Naive thymus-derived CD8-positive, alpha-beta T cell (primary cell): ENCODE results near the gene CD40. TPM values are rescaled to one million over a fixed set of nuclear protein-coding genes. Genes with fewer than 3 reads are reported as not detected.

Experiments used
- ATAC-seq, 2 donors: fragments of 150-1000 bp; cut with Tn5 transposase in 1 of 2; sonication (Bioruptor Pico), chemical (Tn5 transposase) in 1 of 2; 1 replicate in 1 of 2; 2 replicates in 1 of 2; pipeline ENCODE4 v1.10.0; 2021; ENCODE audit warnings: mild to moderate bottlenecking in 2 of 2, moderate library complexity in 2 of 2
- POLR2A ChIA-PET: fragments of 350-600 bp; sonication (Branson Sonifier 250); formaldehyde crosslinking; loops from one replicate; lab custom pipeline; 2021; ENCODE audit warnings: antibody characterized with exemption; lab: Charles Lee
- DNase-seq, 10 donors: peaks; one replicate each; pipeline versions ENCODE4 v3.0.0 to v3.0.0-alpha.2; 2020 to 2022
- H3K27ac Mint-ChIP-seq, 10 donors: one replicate each; pipeline ENCODE4 v1.8.0; 2020 to 2022; ENCODE audit warnings: mild to moderate bottlenecking in 10 of 10, mixed read lengths in 10 of 10, moderate library complexity in 4 of 10, inconsistent platforms in 1 of 10
- H3K27me3 Mint-ChIP-seq, 5 donors: one replicate each; pipeline ENCODE4 v1.8.0; 2021 to 2022; ENCODE audit warnings: mixed read lengths in 5 of 5
- H3K36me3 Mint-ChIP-seq, 3 donors: one replicate each; pipeline ENCODE4 v1.8.0; 2020 to 2022; ENCODE audit warnings: mixed read lengths in 3 of 3, mild to moderate bottlenecking in 2 of 3, inconsistent platforms in 1 of 3
- H3K4me1 Mint-ChIP-seq, 4 donors: one replicate each; pipeline ENCODE4 v1.8.0; 2021 to 2022; ENCODE audit warnings: mixed read lengths in 4 of 4
- H3K4me3 Mint-ChIP-seq, 10 donors: one replicate each; pipeline ENCODE4 v1.8.0; 2020 to 2022; ENCODE audit warnings: mild to moderate bottlenecking in 10 of 10, mixed read lengths in 10 of 10, moderate library complexity in 6 of 10, inconsistent platforms in 1 of 10
- H3K9me3 Mint-ChIP-seq, 9 donors: one replicate each; pipeline ENCODE4 v1.8.0; 2020 to 2022; ENCODE audit warnings: mixed read lengths in 9 of 9, mild to moderate bottlenecking in 3 of 9, inconsistent platforms in 1 of 9, moderate library complexity in 1 of 9
- polyA plus RNA-seq, 3 donors: library from polyadenylated mRNA; unstranded; fragments of 300-500 nt; fragmentation: Illumina TruSeq; gene quantifications; one replicate each; pipeline ENCODE4 v1.2.3, GENCODE V29; 2021
- total RNA-seq, 8 experiments: library from RNA in 2 of 8; stranded (reverse) in 2 of 8; gene quantifications; one replicate each; pipeline ENCODE4 v1.2.3 and lab custom pipeline; 2021 to 2026

The CD40 gene
- total and polyA plus RNA-seq, 5 experiments from 2014 or later, result 2.0 to 11.8 (median 4.3) TPM

- Mint-ChIP-seq H3K27me3 (peaks cover 22 to 70% (median 43%) of the 10 kb centered on the region in 5 donors), H3K36me3 (peaks cover 0 to 13% (median 7%) of the 10 kb centered on the region in 3 donors), H3K4me1 (peaks cover 0 to 6% (median 2%) of the 10 kb centered on the region in 4 donors), H3K27ac (no peak overlapping the region), H3K4me3 (no peak overlapping the region), H3K9me3 (peaks cover 0 to 6% (median 3%) of the 10 kb centered on the region in 9 donors)
- DNase-seq (no peak), ATAC-seq (no peak)
- POLR2A ChIA-PET, result no interaction called here
Observed at GRCh38 chr20:46100988-46101387, 17.1 kb upstream of the CD40 start.

- peaks cover 0 to 6% (median 3%) of the 10 kb centered on the region in 9 donors for H3K9me3 Mint-ChIP-seq
- DNase-seq (no peak), ATAC-seq (no peak)
- H3K4me3 Mint-ChIP-seq, result no peak overlapping the region
- H3K4me1 Mint-ChIP-seq, result peaks cover 0 to 6% (median 2%) of the 10 kb centered on the region in 4 donors
- POLR2A ChIA-PET, result no interaction called here
- H3K36me3 Mint-ChIP-seq, result peaks cover 0 to 13% (median 7%) of the 10 kb centered on the region in 3 donors
- peaks cover 26 to 78% (median 48%) of the 10 kb centered on the region in 5 donors for H3K27me3 Mint-ChIP-seq
- no peak overlapping the region for H3K27ac Mint-ChIP-seq
Observed at GRCh38 chr20:46101957-46102356, 16.2 kb upstream of the CD40 start.

DNA sequence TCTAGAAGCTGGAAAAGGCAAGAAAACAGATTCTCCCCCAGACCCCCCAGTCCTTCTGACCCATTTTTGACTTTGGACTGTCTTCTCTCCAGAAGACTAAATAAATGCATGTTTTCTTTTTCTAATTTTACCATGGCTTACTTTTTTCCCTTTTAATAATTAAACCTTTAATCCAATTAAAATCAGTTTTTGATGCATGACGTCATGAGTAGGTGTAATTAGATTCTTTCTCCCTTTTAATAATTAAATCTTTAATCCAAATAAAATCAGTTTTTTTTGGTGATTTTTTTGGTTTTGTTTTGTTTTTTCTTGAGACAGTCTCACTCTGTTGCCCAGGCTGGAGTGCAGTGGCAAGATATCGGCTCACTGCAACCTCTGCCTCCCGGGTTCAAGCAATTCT, 15.2 kb upstream of the CD40 start:
- no peak for ATAC-seq
- no peak overlapping the region for H3K27ac Mint-ChIP-seq
- H3K27me3 Mint-ChIP-seq, result peaks cover 30 to 88% (median 55%) of the 10 kb centered on the region in 5 donors
- H3K4me1 Mint-ChIP-seq, result peaks cover 0 to 6% (median 2%) of the 10 kb centered on the region in 4 donors
- no peak overlapping the region for H3K4me3 Mint-ChIP-seq
- H3K36me3 Mint-ChIP-seq, result peaks cover 0 to 13% (median 7%) of the 10 kb centered on the region in 3 donors
- DNase-seq, result no peak
- peaks cover 0 to 6% (median 3%) of the 10 kb centered on the region in 9 donors for H3K9me3 Mint-ChIP-seq
- POLR2A ChIA-PET, result no interaction called here

DNA sequence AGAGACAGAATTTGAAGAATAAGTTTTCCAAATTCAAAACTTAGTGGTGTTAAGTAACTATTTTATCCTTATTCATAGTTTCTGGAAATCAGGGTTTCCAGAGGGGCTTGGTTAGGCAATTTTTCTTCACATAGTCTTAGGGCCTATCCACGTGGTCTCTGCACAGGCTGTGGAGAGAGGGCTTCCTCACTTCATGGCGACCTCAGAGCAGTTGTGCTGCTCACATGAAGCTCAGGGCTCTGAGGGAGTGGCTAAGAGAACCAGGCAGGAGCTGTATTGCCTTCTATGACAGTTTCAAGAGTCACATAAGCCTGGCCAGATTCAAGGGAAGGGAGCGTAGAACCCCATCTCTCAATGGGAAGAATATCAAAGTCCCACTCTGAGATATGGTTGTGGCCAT, 13.9 kb upstream of the CD40 start:
- POLR2A ChIA-PET, result no interaction called here
- peaks cover 0 to 6% (median 3%) of the 10 kb centered on the region in 9 donors for H3K9me3 Mint-ChIP-seq
- peaks cover 33 to 91% (median 53%) of the 10 kb centered on the region in 5 donors for H3K27me3 Mint-ChIP-seq

GRCh38 chr20:46107061-46107460, 11.1 kb upstream of the CD40 start:
- peaks cover 0 to 8% (median 7%) of the 10 kb centered on the region in 3 donors for H3K36me3 Mint-ChIP-seq
- H3K9me3 Mint-ChIP-seq, result peaks cover 0 to 6% (median 3%) of the 10 kb centered on the region in 9 donors
- peaks cover 0 to 22% (median 0%) of the 10 kb centered on the region in 4 donors for H3K4me1 Mint-ChIP-seq
- POLR2A ChIA-PET, result no interaction called here
- DNase-seq, result no peak
- no peak for ATAC-seq
- peaks cover 29 to 86% (median 51%) of the 10 kb centered on the region in 5 donors for H3K27me3 Mint-ChIP-seq
- no peak overlapping the region for H3K4me3 Mint-ChIP-seq
- H3K27ac Mint-ChIP-seq, result no peak overlapping the region

More for the DNA sequence above, 13.9 kb upstream of the CD40 start:
- Mint-ChIP-seq H3K4me1 (peaks cover 0 to 14% (median 2%) of the 10 kb centered on the region in 4 donors), H3K36me3 (peaks cover 0 to 13% (median 7%) of the 10 kb centered on the region in 3 donors), H3K27ac (no peak overlapping the region), H3K4me3 (no peak overlapping the region)
- DNase-seq, result no peak
- no peak for ATAC-seq

DNA sequence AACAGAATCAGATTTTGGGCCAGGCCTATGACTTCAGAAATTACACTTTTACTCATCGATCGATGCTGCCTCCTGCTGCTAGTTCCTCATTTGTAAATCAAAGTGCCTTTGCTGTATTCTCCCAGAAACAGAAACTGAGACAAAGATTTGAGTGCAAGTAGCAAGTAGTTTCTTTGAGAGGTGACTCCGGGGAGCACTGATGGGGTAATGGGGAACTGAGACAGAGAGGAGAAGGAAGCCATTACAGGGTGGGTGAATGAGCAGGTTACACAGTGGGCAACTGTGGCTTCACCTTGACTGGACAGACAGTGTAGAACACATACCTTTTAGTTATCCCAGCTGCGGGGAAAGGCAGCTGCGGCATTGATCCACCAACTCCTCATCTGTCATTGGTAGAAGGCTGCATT, 9.7 kb upstream of the CD40 start:
- peak in 1 of 2 donors; percentile 54 for ATAC-seq

DNA sequence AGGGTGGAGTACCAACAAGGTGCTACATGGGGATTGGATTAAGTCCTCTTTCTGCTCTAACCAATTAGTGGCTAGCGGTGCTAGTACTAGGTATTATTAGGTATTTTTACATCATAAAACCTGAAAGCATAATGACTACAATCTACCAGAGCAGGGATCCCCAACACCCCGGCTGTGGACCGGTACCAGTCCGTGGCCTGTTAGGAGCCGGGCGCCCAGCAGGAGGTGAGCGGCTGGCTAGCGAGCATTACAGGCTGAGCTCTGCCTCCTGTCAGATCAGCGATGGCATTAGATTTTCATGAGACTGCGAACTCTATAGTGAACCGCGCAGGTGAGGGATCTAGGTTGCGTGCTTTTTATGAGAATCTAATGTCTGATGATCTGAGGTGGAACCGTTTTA, 9.1 kb upstream of the CD40 start:
- DNase-seq (no peak), ATAC-seq (no peak)
- Mint-ChIP-seq H3K27ac (peak overlapping the region in 2 of 10 donors; percentile 15 to 78), H3K4me1 (peaks cover 0 to 22% (median 0%) of the 10 kb centered on the region in 4 donors), H3K9me3 (peaks cover 0 to 3% (median 0%) of the 10 kb centered on the region in 9 donors), H3K36me3 (peaks cover 0 to 8% (median 5%) of the 10 kb centered on the region in 3 donors), H3K4me3 (no peak overlapping the region), H3K27me3 (peaks cover 19 to 81% (median 52%) of the 10 kb centered on the region in 5 donors)
- POLR2A ChIA-PET, result no interaction called here

More for the DNA sequence above, 9.7 kb upstream of the CD40 start:
- Mint-ChIP-seq H3K27me3 (peaks cover 21 to 77% (median 47%) of the 10 kb centered on the region in 5 donors), H3K9me3 (peaks cover 0 to 3% (median 0%) of the 10 kb centered on the region in 9 donors), H3K36me3 (peaks cover 0 to 8% (median 5%) of the 10 kb centered on the region in 3 donors), H3K27ac (peak overlapping the region in 2 of 10 donors; percentile 12 to 78), H3K4me3 (peak overlapping the region in 1 of 10 donors; percentile 22), H3K4me1 (peaks cover 0 to 22% (median 0%) of the 10 kb centered on the region in 4 donors)
- POLR2A ChIA-PET, result interaction anchor here (0.6 kb wide), 1 partner anchor 16 kb away, joined by 5 read pairs; no protein-coding TSS in a partner anchor
- no peak for DNase-seq

- peaks cover 0 to 27% (median 0%) of the 10 kb centered on the region in 4 donors for H3K4me1 Mint-ChIP-seq
- peak overlapping the region in 1 of 10 donors; percentile 12 for H3K4me3 Mint-ChIP-seq
- ATAC-seq (no peak), DNase-seq (peak in 1 of 10 donors; percentile 27)
- peaks cover 12 to 83% (median 45%) of the 10 kb centered on the region in 5 donors for H3K27me3 Mint-ChIP-seq
- POLR2A ChIA-PET, result interaction anchor here (0.7 kb wide), 1 partner anchor 407 kb away, joined by 6 read pairs; no protein-coding TSS in a partner anchor
- peak overlapping the region in 1 of 10 donors; percentile 9 for H3K27ac Mint-ChIP-seq
- H3K36me3 Mint-ChIP-seq, result no peaks in the 10 kb centered on the region
- no peaks in the 10 kb centered on the region for H3K9me3 Mint-ChIP-seq
Observed at GRCh38 chr20:46111028-46111835, 6.9 kb upstream of the CD40 start.

DNA sequence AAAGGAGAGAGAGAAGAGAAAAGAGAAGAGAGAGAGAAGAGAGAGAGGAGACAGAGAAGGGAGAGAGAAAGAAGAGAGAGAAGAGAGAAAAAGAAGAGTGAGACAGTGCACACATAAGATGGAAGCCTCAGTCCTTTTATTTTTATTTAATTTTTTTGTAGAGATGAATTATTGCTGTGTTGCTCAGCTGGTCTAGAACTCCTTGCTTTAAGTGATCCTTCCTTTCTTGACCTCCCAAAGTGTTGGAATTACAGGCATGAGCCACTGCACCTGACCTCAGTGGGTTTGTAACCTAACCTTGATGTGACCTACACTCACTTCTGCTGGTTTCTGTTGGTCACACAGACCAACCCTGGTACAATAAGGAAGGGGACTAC, 6.3 kb upstream of the CD40 start:
- H3K27ac Mint-ChIP-seq, result no peak overlapping the region
- no peak overlapping the region for H3K4me3 Mint-ChIP-seq
- POLR2A ChIA-PET, result no interaction called here
- H3K9me3 Mint-ChIP-seq, result no peaks in the 10 kb centered on the region
- no peak for ATAC-seq
- H3K36me3 Mint-ChIP-seq, result no peaks in the 10 kb centered on the region
- no peak for DNase-seq
- peaks cover 11 to 77% (median 43%) of the 10 kb centered on the region in 5 donors for H3K27me3 Mint-ChIP-seq
- peaks cover 0 to 28% (median 0%) of the 10 kb centered on the region in 4 donors for H3K4me1 Mint-ChIP-seq

DNA sequence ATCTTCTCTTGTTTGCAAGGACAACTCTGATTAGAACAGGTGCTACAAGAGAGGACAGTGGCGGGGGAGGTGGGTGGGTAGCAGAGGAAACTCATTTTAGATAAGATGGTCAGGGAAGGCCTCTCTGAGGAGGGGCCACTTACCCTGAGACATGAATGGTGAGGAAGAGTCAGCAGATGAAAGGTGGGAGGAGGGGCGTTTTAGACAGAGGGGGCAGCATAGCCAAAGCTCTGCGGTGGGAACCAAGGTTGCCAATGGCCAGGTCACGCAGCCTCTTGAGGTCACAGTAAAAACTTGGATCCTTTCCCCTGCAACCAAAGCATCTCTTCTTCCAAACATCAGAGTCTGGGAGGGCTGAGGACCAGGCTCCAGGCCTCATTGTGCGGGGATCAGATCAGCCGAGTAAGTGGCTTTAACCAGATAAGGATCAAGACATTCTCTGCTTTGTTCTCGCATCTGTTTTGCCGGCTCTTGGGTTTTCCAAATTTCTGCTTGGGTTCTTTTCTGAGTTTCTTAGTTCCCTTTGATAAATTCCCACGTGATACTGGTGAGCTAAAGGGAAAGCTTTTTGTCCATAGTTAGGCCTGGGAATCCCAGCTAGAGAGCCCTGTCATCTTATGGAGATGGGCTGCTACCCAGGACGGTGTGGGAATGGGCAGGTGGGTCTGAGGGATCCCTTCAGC, 5.5 kb upstream of the CD40 start:
- H3K36me3 Mint-ChIP-seq, result no peaks in the 10 kb centered on the region
- POLR2A ChIA-PET, result no interaction called here
- no peak overlapping the region for H3K4me3 Mint-ChIP-seq
- H3K4me1 Mint-ChIP-seq, result peaks cover under 1 to 30% (median 3%) of the 10 kb centered on the region in 4 donors
- H3K27ac Mint-ChIP-seq, result no peak overlapping the region
- no peak for DNase-seq
- peaks cover 7 to 70% (median 37%) of the 10 kb centered on the region in 5 donors for H3K27me3 Mint-ChIP-seq
- H3K9me3 Mint-ChIP-seq, result no peaks in the 10 kb centered on the region
- no peak for ATAC-seq

DNA sequence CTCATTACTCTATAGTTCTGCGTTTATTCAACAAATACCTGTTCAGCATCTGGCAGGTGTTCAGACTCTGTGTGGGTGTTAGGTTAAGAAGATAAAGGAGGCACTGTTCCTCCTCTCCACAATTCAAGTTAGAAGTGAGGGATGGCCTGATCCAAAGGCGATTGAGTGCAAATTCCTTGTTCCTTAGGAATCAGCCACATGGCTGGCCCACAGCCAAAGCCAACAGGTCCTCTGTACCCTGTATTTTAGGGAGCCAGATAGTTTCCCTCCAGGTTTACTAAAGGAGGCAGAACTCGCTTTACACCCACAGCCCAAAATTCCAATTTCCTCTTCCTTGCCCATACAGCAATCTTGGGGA, 5.0 kb upstream of the CD40 start:
- peaks cover 4 to 64% (median 37%) of the 10 kb centered on the region in 5 donors for H3K27me3 Mint-ChIP-seq
- H3K4me1 Mint-ChIP-seq, result peaks cover 5 to 34% (median 8%) of the 10 kb centered on the region in 4 donors
- no peaks in the 10 kb centered on the region for H3K9me3 Mint-ChIP-seq
- DNase-seq (no peak), ATAC-seq (no peak)
- H3K36me3 Mint-ChIP-seq, result no peaks in the 10 kb centered on the region
- H3K4me3 Mint-ChIP-seq, result no peak overlapping the region
- no peak overlapping the region for H3K27ac Mint-ChIP-seq
- POLR2A ChIA-PET, result no interaction called here

DNA sequence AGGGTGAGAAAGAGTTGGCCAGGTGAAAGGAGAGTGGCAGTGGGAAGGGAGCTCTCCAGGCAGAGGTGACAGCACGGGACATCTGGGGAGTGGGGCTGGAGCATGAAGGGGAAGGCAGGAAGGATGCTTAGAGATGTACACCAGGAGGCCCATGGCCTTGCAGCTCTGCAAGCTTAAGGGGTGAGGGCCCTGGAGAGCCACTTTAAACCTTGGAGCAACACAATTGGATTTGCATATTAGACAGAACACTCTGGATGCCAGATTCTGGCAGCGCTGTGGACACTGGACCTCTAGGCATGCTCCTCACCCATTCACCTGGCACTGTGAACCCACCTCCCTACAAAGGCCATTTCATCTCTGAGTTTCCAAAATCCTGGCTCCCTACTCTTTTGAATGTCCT, 3.7 kb upstream of the CD40 start:
- Mint-ChIP-seq H3K27ac (no peak overlapping the region), H3K4me1 (peaks cover 8 to 39% (median 19%) of the 10 kb centered on the region in 4 donors), H3K4me3 (no peak overlapping the region), H3K9me3 (no peaks in the 10 kb centered on the region), H3K36me3 (no peaks in the 10 kb centered on the region), H3K27me3 (peaks cover 4 to 51% (median 25%) of the 10 kb centered on the region in 5 donors)
- no peak for ATAC-seq
- no peak for DNase-seq
- POLR2A ChIA-PET, result no interaction called here
